ENCODE measurements around the gene CCNQ. TPM values are rescaled to one million over a fixed set of nuclear protein-coding genes. Genes with fewer than 3 reads are reported as not detected.

Gene CCNQ
- total and polyA plus RNA-seq, 12 donors = 16.9 to 132 (median 22.9) TPM

DNA sequence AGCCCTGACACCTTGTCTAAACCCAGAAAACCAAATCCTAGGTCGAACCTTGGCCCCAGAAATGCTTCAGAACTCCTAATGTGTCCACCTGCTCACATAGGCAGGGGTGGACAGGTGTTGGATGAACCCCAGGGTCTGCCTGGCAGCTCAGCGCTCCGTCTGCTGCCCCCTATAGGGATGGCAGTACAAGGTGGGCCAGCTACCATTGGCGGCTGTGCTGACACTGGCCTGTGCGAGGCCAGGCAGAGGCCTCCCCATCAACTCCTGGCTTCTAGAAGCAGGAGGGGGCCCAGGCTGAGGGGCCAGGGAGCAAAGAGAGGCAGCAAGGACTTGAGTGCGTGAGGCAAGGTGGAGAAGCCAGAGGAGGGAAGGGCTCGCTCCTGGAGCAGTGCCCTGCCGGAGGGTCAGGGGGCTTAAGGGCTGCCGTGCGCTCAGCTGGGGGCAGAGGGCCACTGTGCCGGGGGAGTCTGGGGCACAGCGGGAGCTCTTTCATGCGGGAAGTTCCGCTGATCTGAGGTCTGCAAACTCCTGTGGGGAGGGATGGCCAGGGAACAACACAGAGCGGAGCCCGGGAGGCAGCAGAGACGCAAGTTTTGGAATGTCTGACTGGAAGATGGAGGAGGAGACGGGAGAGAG is 20.6 kb downstream of the CCNQ start:
- TF ChIP-seq, protein P1, sequence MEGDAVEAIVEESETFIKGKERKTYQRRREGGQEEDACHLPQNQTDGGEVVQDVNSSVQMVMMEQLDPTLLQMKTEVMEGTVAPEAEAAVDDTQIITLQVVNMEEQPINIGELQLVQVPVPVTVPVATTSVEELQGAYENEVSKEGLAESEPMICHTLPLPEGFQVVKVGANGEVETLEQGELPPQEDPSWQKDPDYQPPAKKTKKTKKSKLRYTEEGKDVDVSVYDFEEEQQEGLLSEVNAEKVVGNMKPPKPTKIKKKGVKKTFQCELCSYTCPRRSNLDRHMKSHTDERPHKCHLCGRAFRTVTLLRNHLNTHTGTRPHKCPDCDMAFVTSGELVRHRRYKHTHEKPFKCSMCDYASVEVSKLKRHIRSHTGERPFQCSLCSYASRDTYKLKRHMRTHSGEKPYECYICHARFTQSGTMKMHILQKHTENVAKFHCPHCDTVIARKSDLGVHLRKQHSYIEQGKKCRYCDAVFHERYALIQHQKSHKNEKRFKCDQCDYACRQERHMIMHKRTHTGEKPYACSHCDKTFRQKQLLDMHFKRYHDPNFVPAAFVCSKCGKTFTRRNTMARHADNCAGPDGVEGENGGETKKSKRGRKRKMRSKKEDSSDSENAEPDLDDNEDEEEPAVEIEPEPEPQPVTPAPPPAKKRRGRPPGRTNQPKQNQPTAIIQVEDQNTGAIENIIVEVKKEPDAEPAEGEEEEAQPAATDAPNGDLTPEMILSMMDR (IDR thresholded peaks at IDR 0.05) = no peak
- 91 to 92% methylated on average over 15 to 18 of the region's 18 CpGs for WGBS, 2 donors
- DNase-seq (no peak), ATAC-seq (no peak)
- intact Hi-C loops (cut with DNase I) = no loop called here
- H3K4me3 ChIP-seq = no peak overlapping the region
- H3K27me3 ChIP-seq = peaks cover 0 to 22% (median 0%) of the 10 kb centered on the region in 7 donors
- no peak overlapping the region for H3K27ac ChIP-seq
- no peaks in the 10 kb centered on the region for H3K9me3 ChIP-seq
- H3K36me3 ChIP-seq = no peaks in the 10 kb centered on the region
- peaks cover 0 to 6% (median 0%) of the 10 kb centered on the region in 9 donors for H3K4me1 ChIP-seq

DNA sequence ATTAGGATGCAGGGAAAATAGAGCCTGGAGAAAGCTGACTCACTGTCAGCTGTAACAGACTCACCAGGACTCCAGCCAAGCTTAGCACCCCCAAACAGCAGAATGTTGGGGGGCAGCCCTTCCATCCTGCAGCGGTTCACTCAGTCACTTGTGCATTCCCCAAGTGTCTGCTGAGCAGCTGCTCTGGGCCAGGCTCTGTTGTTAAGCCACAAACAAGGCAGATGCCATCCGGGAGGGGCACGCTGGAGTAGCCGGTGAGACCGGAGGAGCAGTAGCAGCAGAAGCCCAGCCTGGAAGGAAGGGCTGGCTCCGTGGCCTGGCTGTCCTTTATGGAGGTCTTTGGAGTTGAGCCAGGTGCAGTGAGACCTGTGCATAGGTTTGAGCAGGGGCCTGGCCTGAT is 22.0 kb downstream of the CCNQ start:
- WGBS, 2 donors = 95 to 96% methylated on average over 6 of the region's 6 CpGs
- intact Hi-C loops (cut with DNase I) = no loop called here
- H3K9me3 ChIP-seq = no peaks in the 10 kb centered on the region
- no peak for ATAC-seq
- TF ChIP-seq, protein P1 (IDR thresholded peaks at IDR 0.05) = no peak
- peaks cover 0 to 31% (median 0%) of the 10 kb centered on the region in 7 donors for H3K27me3 ChIP-seq
- no peak overlapping the region for H3K4me3 ChIP-seq
- H3K36me3 ChIP-seq = no peaks in the 10 kb centered on the region
- no peak overlapping the region for H3K27ac ChIP-seq
- no peak for DNase-seq
- H3K4me1 ChIP-seq = no peaks in the 10 kb centered on the region

DNA sequence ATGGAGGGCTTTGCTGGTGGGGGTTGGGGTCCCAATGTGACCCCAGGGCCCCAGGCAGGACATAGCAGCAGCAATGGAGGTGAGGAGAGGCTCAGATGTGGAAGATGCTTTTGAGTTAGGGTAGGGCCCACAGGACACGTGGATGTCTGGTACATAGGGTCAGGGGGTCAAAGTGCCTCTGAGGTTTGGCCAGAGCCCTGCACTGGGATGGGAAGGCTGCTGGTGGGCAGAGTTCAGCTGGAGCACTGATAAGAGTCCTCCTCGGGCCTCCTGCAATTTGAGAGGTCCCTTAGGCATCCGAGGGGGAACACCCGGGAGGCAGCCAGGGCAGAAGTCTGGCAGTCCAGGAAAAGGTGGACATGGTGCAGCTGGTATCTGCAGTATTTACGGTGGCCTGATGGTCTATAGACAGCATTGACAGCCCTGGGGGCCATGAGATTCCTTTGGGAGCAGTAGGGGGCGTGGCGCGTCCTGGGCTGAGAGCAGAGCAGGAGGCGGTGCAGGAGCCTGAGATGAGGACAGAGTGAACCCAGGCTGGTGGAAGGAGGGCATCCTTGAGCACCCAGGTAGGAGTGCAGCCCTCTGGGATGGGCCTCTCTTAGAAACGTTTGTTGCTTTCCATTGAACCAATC is 22.6 kb downstream of the CCNQ start:
- intact Hi-C loops (cut with DNase I) = no loop called here
- Histone ChIP-seq H3K9me3 (no peaks in the 10 kb centered on the region), H3K27ac (no peak overlapping the region), H3K27me3 (peaks cover 0 to 31% (median 0%) of the 10 kb centered on the region in 7 donors), H3K4me1 (no peaks in the 10 kb centered on the region), H3K4me3 (no peak overlapping the region), H3K36me3 (no peaks in the 10 kb centered on the region)
- ATAC-seq = no peak
- DNase-seq = no peak
- WGBS, 2 donors = 75 to 77% methylated on average over 10 of the region's 10 CpGs
- TF ChIP-seq, protein P1 (IDR thresholded peaks at IDR 0.05) = no peak

DNA sequence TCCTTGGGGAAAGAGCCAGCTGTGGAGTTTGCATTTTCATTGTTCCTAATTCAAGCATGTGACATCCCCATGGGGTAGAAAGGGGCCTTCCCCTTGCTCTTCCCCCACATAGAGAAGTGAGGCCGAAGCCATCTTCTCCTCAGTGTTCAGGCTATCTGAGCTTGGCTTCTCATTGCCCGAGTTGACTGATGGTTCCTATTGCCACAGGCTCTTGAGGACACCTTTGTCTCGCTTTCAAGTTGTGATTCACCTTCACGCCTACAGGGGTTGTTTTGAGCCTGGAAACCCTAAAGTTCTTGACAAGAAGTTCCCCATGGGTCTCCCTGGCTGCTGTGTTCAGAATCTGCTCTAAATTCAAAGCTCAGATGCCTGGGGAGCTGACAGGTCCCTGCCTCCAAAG is 25.0 kb downstream of the CCNQ start:
- intact Hi-C loops (cut with DNase I) = no loop called here
- 85 to 91% methylated on average over 4 of the region's 4 CpGs for WGBS, 2 donors

More for the DNA sequence above, 25.0 kb downstream of the CCNQ start:
- no peaks in the 10 kb centered on the region for H3K4me1 ChIP-seq
- no peak overlapping the region for H3K27ac ChIP-seq
- H3K27me3 ChIP-seq = peaks cover 0 to 31% (median 0%) of the 10 kb centered on the region in 7 donors
- ATAC-seq (no peak), DNase-seq (no peak)
- H3K9me3 ChIP-seq = no peaks in the 10 kb centered on the region
- no peaks in the 10 kb centered on the region for H3K36me3 ChIP-seq
- H3K4me3 ChIP-seq = no peak overlapping the region
- TF ChIP-seq, protein P1 (IDR thresholded peaks at IDR 0.05) = no peak

Measured in heart right ventricle (tissue), 16 donors.